ENCODE measurements around the gene TECTB.
"Not testable (repeated sequence)": the region's sequence is repeated elsewhere in the genome, so short reads cannot be mapped to it uniquely, and the experiment has no call there.

The TECTB gene

GRCh38 chr10:112283100-112283499, at the start of gene TECTB:
TECTB (plus strand) TSS chr10:112283400; CDS start chr10:112283735, 335 bp downstream.
- no peak for DNase-seq

GRCh38 chr10:112235141-112235540, 48.1 kb upstream of the TECTB start:
- DNase-seq, result no peak

GRCh38 chr10:112235920-112236319, 47.3 kb upstream of the TECTB start:
- DNase-seq, result no peak

DNA sequence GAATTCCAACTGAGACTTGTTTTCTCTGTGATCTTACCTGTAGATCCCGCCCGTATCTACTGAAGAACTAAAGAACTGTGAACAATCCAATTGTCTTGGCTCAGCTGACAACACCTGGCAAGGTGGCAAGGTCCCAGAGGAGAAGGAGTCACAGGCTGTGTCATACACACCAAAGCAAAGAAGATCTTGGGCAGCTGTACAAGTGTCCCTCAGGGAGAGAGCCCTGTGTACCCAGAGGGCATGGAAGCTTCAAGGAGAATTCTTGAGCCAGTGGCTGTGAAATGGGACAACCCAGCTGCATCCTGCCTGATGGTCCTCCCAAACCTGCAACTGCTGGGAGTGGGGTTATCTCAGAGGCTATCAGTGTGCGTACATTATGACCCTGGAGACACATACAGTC, 46.7 kb upstream of the TECTB start:
- no peak for DNase-seq

DNA sequence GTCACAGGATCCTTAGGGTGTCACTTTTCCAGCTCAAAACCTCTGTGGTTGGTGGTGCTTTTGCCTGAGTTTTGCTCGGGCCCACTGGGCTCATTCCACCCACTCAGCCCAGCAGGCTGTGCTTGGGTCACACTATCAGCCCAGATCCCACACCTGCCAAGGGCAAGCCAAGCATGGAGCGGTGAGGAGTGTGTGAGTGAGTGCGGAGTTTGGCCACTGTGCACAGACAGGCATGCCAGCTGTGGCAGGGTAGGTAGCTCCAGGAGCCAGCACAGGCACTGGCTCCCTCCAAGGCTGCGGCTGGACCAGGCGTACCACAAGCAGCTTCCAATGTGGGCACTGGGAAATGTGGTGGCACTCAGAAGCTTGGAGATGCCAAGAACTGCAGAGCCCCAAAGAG, 43.9 kb upstream of the TECTB start:
- DNase-seq, result no peak

DNA sequence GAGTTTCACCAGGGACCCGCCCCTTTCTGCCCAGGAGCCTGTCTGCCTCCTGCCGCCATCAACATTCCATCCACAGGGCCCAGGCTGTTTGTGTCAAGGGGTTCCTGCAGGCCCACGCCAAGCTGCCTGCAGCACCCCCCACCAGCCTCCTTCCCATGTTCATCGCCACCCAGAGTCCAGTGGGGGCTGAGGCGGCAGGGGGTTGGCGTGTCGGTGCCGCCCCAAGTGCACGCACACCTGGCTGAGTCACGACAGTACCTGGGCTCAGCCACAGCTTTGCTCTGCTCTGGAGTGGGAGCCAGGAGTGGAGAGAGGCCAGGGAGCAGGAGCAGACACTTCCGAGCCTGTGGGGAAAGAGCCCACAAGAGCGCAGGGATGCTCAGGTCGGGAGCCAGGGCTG, 42.8 kb upstream of the TECTB start:
- no peak for DNase-seq

- no peak for DNase-seq
These were observed 41.4 kb upstream of the TECTB start for GRCh38 chr10:112241651-112242341.

- no peak for DNase-seq
These were observed 40.4 kb upstream of the TECTB start for GRCh38 chr10:112242769-112243168.

- no peak for DNase-seq
These were observed 39.5 kb upstream of the TECTB start for GRCh38 chr10:112243713-112244112.

GRCh38 chr10:112244197-112244596, 39.0 kb upstream of the TECTB start:
- DNase-seq, result no peak

- no peak for DNase-seq
These were observed 35.4 kb upstream of the TECTB start for GRCh38 chr10:112247791-112248190.

DNA sequence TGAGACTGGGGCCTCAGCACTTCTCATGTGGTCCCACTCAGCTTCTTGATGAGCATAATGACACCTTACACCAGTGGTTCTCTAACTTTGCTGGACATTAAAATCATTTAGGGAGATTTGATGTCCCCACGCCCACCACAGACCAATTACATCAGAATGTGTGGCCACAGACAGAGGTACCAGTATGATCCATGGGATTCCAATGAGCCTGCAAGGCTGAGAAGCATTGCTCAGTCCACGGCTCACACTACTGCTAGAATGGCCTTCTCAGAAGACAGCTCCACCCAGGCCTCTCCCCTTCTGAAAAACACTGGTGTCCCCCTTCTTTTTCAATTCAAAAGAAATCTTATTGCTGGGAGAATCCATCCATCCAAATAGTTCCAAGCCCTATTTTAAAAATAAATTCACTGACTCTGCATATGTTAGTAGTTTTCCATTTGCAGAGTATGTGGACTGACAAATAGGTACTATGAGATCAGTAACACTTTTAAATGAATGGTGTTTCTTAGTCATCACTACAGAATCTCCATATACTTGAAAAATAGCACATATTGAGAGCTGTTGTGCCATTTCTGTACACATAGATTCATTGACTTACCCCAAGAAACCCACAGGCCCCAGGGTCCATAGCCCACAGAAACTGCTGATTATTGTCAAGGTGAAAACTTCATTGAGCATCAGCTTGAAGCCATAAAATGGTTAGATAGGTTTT, 34.5 kb upstream of the TECTB start:
- DNase-seq, result no peak

DNA sequence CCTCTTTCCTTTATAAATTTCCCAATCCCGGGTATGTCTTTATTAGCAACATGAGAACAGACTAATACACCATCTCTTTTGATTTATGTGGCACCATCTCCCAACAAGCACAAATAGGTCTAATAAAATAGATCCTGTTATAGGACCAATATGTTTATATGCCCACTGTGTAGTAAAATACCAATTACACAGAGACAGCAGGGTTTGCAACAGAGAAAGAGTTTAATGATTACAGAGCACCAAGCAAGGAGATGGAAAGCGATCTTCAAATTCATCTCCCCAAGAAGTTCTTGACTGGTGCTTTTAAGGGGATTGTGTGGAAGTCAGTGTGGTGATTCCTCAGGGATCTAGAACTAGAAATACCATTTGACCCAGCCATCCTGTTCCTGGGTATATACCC, 33.5 kb upstream of the TECTB start:
- no peak for DNase-seq

- DNase-seq, result no peak
These were observed 32.6 kb upstream of the TECTB start for GRCh38 chr10:112250555-112250954.

GRCh38 chr10:112251238-112251637, 32.0 kb upstream of the TECTB start:
- not testable (repeated sequence) for DNase-seq

DNA sequence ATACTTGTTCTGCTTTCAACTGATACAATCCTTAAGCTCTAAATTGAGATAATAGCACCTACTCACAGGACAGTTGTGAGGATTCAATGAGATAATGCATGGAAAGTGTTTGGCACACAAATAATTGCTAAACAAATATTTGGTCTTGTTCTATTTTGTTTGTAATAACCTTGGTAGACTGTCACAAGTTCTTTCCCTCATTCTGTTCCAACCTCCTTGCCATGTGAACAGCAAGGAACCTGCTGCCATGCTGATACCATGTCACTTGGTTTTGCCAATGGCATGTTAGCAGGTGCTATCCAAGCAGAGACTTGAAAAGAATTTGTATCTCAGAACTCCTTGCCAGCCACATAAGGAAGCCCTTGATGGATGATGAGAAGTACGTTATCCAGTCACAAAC, 24.8 kb upstream of the TECTB start:
- DNase-seq, result no peak

DNA sequence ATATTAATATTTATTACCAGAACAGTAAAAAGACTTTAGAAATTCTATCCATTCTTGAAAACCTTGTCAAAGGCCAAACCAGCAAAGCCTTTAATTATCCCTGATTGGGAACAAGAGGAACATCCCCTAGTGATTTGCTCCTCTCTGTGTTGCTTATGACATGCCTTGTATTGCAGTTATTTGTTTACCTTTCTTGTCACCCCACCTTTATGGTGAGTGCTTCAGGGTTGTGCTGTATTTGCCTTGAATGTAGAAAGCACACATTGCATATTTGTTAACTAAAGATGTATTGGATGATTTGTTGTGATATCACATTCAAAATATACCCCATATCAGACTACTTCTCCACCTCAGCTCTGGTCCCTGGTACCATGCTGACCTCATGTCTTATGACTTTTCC, 23.5 kb upstream of the TECTB start:
- no peak for DNase-seq

DNA sequence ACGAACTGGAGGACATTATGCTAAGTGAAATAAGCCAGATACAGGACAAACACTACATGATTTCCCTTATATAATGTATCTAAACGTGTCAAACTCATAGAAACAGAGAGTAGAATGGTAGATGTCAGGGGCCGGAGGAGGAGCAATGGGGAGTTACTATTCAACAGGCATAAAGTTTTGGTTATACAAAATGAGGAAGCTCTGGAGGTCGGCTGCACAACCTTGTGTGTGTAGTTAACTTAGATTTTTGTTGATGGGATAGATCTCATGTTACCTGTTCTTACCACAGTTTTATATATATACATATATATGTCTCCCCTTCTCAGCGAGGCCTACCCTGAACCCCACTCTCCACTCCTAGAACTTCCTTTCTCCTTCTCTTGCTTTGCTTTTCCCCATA, 22.4 kb upstream of the TECTB start:
- no peak for DNase-seq

- no peak for DNase-seq
These were observed 21.8 kb upstream of the TECTB start for GRCh38 chr10:112261281-112261822.

GRCh38 chr10:112262546-112262945, 20.7 kb upstream of the TECTB start:
- DNase-seq, result no peak

DNA sequence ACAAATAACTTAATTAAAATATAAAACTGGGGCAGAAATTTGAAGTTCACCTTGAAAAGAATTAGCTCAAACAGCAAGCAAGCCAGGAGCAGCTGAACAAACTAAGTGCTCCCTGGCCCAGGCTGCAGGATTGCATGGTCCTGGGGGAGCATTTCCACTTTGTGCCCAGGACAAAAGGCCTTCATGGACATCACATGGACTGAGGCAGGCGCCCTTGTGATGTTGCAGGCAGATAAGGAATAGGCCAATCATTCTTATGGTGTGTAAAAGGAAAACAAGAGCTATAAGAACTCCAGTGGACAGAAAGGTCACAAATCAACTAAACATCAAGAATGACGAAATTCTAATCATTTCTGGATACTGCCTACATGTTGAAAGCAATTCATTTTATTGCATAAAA, 17.5 kb upstream of the TECTB start:
- no peak for DNase-seq

DNA sequence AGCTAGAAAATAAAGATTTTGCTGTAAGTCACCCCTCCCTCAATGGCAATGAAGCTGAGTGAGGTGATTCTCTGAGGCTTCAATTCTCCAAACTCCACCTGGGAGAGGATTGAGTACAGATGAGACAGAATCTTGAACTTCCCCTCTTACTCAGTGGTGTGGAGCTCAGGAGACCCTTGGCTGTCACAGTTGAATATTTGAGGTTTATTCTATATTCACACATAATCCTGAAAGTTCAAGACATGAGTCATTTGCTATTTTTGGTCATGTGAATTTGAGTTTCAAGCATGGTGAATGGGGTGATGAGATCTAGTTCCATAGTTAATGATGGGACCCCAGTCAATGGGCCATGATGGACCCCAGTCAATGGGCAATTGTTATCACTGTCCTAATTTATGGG, 13.9 kb upstream of the TECTB start:
- no peak for DNase-seq

DNA sequence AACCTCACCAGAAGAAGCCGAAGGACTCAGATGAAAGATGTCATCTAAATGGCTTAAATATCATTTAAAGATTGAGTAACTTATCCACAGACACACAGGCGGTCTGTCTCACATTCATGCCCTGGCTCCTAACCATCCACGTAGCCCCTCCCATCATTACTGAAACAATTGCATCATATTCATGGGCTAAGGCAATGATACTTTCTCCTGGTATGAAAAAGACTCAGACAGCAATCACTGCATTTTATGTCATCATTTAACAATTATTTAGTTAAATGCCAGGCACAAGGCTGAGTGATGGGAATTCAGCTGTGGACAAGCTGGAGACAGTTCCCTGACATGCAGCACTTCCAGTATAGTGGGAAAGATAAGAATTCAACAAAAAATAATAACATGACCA, 11.2 kb upstream of the TECTB start:
- DNase-seq, result no peak

DNA sequence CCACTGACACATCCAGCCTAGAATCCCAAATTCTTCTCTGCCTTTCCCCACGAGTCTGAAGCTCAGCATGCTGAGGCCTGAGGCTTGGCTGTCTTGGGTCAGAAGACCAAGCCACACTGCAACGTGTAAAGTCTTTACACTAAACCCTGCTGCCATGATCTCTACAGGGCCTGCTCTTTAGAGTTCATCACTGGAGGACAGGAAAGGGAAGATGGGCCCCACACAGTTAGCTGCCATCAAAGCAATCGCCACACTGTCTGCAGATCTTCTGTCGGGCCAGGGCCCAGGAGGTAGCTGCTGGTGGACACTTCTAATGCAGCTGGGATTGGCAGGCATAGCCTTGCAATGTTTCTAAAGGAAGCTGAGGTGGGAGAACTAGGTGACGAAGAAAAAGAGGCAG, 8.4 kb upstream of the TECTB start:
- no peak for DNase-seq
